AG10803 (cell line): ENCODE data around the gene FBN2.
"Not testable (repeated sequence)": the region's sequence is repeated elsewhere in the genome, so short reads cannot be mapped to it uniquely, and the experiment has no call there.

Experiments used
- DNase-seq: peaks from one replicate; pipeline ENCODE4 v3.0.0; 2010; ENCODE audit warnings: low read depth
- H3K4me3 ChIP-seq: 2 replicates; pipeline ENCODE4 v1.5.1; 2011; ENCODE audit warnings: mild to moderate bottlenecking, low read length, control low read depth
- TF ChIP-seq, protein P1 (sequence below): conservative IDR thresholded peaks from 2 replicates; pipeline ENCODE4 v1.5.1; 2011; ENCODE audit warnings: mild to moderate bottlenecking, low read length, control low read depth, inconsistent platforms

FBN2 gene

GRCh38 chr5:128328446-128328845 lies 209.6 kb downstream of the FBN2 start:
- H3K4me3 ChIP-seq = no peak overlapping the region
- no peak for DNase-seq
- TF ChIP-seq, protein P1, sequence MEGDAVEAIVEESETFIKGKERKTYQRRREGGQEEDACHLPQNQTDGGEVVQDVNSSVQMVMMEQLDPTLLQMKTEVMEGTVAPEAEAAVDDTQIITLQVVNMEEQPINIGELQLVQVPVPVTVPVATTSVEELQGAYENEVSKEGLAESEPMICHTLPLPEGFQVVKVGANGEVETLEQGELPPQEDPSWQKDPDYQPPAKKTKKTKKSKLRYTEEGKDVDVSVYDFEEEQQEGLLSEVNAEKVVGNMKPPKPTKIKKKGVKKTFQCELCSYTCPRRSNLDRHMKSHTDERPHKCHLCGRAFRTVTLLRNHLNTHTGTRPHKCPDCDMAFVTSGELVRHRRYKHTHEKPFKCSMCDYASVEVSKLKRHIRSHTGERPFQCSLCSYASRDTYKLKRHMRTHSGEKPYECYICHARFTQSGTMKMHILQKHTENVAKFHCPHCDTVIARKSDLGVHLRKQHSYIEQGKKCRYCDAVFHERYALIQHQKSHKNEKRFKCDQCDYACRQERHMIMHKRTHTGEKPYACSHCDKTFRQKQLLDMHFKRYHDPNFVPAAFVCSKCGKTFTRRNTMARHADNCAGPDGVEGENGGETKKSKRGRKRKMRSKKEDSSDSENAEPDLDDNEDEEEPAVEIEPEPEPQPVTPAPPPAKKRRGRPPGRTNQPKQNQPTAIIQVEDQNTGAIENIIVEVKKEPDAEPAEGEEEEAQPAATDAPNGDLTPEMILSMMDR = no peak

DNA sequence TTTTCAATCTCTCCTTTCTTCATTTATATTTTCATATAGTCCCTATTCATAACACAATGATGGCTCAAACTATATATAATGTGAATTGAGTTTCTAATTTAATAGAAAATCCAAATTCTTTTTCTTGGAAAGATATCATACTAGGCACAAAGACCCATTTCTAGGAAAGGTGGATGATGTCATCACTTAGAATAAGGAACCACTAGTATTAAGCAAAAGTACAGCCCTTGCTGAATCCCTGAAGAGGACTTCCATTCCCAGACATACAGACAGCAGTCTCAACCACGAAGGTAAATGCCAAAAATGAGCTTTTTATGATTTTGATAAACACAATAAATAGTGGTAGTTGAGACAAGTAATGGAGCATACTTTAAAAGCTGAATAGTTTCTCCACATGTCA lies 210.0 kb downstream of the FBN2 start:
- no peak for DNase-seq
- TF ChIP-seq, protein P1 = no peak
- H3K4me3 ChIP-seq = no peak overlapping the region

GRCh38 chr5:128321418-128321817 lies 216.6 kb downstream of the FBN2 start:
- not testable (repeated sequence) for H3K4me3 ChIP-seq, DNase-seq

GRCh38 chr5:128318691-128319090 lies 219.4 kb downstream of the FBN2 start:
- no peak for DNase-seq
- TF ChIP-seq, protein P1 = no peak
- no peak overlapping the region for H3K4me3 ChIP-seq

DNA sequence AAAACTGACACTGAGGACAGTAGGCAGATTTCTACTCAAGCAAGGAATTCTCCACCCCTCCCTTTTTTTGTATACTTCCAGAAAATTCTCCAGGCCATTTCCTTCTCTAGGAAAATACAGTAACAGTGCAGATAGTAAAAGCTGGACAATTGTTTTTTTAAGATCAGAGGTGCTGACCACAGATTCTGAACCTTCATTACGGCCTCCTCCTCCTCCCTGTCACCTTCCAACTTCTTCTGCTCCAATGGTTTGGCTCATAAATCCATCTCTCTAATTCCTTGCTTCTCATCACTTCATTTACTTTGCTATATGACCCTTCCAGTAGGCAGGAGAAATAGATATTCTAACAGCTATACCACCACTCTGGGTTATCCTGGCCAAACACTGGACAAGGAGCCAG lies 220.6 kb downstream of the FBN2 start:
- H3K4me3 ChIP-seq = no peak overlapping the region
- no peak for DNase-seq
- TF ChIP-seq, protein P1 = no peak

- TF ChIP-seq, protein P1 = no peak
- no peak for DNase-seq
- no peak overlapping the region for H3K4me3 ChIP-seq
These were observed 222.4 kb downstream of the FBN2 start for GRCh38 chr5:128315671-128316070.

DNA sequence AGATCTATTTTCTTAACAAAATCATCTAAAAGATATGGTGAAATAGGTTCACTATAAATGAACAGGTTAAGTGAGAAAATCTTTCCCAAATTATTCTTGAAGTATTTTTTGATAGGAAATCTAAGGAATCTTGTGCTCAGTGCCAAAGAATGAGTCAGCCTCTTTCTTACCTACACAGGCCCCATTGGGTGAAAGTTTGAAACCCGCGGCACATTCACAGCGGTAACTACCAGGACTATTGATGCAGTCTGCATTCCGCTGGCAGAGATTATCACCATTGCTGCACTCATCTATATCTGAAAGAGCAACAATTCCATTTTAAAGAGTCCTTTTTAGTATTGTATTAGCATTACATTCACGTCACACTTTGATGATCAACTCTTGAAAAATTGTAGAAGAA lies 232.7 kb downstream of the FBN2 start:
- DNase-seq = no peak
- H3K4me3 ChIP-seq = no peak overlapping the region
- TF ChIP-seq, protein P1 = no peak

- DNase-seq = no peak
- TF ChIP-seq, protein P1 = no peak
- no peak overlapping the region for H3K4me3 ChIP-seq
These were observed 233.3 kb downstream of the FBN2 start for GRCh38 chr5:128304791-128305190.
